HuH-7.5 (cell line): Measurements from ENCODE around the gene ARFRP1.

Source experiments
- DNase-seq: peaks from one replicate; pipeline ENCODE4 v3.0.0; 2011; ENCODE audit warnings: low spot score

Gene ARFRP1, protein sequence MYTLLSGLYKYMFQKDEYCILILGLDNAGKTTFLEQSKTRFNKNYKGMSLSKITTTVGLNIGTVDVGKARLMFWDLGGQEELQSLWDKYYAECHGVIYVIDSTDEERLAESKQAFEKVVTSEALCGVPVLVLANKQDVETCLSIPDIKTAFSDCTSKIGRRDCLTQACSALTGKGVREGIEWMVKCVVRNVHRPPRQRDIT

GRCh38 chr20:63707558-63708300 lies at the start of gene ARFRP1, which contains the start of gene ZGPAT:
Gene ARFRP1 (minus strand): TSS chr20:63707976. CDS start chr20:63707091, 885 bp downstream.
Gene ZGPAT (plus strand): TSS chr20:63708039. CDS start chr20:63708581, 542 bp downstream.
- peak; percentile 94 for DNase-seq

DNA sequence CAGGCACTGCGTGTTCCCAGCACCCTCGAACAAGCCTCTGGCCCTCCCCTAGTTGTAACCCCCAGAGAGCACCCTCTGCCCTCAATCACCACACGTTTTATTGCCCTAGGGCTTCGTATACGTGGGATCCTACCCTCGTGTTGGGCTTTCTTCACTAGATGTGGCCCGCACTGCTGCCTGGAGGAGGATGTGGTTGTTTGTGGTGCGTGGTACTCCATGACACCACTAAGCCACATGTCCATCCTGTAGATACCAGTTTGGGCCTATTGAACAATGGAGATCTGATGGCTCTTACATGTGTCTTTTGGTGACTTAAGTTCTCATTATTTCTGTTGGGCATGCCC lies 48.8 kb upstream of the ARFRP1 start:
- DNase-seq = no peak

DNA sequence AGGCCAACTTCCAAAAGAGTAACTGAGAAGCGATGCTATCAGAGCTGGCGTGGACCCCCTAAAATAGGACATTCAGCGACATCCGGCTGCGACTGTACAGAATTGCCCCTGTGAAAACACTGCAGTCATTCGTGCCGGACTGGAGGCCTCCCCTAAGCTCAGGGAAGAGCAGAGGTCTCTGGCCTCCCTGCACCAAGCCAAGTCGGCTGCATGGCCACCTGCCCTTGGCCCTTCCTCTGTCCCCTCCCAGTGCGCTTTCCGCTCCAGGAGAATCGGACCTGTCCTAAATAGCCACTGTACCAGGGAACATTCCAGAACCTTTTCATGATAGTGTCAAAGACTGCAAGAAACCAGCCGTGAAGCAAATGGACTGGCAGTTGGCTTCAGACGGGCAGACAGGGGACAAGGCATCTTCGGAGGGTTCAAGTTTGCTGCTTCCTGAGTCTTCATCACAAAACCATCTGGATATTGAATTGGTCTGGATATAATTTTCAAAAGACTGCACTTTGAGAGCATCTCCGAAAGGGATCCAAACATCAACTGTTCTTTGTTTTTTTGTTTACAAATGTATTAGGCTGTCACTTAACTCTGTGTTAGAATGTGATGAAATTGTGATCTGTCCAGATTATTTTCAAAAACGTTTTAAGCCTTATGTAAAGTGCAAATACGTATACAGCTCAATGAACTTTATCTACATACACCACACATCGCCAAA lies 48.3 kb upstream of the ARFRP1 start:
- no peak for DNase-seq

GRCh38 chr20:63754008-63754407 lies 46.2 kb upstream of the ARFRP1 start:
- DNase-seq = no peak

GRCh38 chr20:63753381-63753780 lies 45.6 kb upstream of the ARFRP1 start:
- no peak for DNase-seq

- DNase-seq = no peak
Observed at GRCh38 chr20:63752411-63753101, 44.8 kb upstream of the ARFRP1 start.

DNA sequence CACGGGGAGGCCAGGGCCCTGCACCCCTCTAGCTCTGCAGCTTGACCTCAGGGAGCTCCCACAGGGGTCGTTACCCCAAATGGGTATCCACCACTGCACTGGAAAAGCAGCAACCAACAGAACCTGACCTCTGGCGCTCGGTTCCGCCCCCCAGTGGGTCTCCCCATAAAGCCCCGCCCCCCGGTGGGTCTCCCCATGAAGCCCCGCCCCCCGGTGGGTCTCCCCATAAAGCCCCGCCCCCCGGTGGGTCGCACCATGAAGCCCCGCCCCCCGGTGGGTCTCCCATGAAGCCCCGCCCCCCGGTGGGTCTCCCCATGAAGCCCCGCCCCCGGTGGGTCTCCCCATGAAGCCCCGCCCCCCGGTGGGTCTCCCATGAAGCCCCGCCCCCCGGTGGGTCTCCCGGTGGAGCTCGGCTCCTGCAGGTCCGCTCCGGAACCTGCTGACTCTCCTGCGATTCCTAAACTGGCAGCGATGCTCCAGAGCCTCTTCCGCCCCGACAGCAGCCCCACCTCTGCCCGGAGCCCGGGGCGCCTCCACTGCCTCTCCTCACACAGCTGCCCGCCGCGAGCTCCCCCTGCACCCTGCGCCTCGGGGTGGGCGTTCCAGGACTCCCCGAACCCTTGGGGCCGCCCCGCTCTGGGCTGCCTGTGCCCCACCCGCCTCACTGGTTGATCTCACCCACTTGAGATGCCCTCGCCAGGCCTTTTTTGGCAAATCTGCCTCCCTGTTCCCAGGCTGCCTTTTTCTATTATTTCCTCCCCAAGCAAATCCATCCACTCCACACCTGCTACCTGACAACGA lies 43.9 kb upstream of the ARFRP1 start:
- no peak for DNase-seq

- no peak for DNase-seq
Observed at GRCh38 chr20:63750807-63751470, 43.2 kb upstream of the ARFRP1 start.

- DNase-seq = no peak
Observed at GRCh38 chr20:63749597-63750508, 42.1 kb upstream of the ARFRP1 start.

DNA sequence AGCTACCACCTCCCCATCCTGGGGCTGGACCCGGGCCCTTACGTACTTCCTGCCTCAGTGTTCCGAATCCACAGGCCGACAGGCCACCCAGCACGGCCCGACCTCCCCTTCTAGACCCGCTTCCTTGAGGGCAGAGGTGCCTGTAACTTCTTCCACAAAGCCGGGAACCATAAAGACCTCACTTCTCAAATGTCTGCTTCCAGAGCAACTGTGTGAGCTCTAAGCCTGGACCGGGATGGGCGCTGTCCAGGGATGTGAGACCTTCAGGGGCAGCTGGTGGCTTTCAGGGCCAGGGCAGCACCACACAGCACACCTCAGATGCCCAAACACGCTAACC lies 41.1 kb upstream of the ARFRP1 start:
- no peak for DNase-seq

- DNase-seq = peak; percentile 22
Observed at GRCh38 chr20:63748070-63748933, 40.5 kb upstream of the ARFRP1 start.

DNA sequence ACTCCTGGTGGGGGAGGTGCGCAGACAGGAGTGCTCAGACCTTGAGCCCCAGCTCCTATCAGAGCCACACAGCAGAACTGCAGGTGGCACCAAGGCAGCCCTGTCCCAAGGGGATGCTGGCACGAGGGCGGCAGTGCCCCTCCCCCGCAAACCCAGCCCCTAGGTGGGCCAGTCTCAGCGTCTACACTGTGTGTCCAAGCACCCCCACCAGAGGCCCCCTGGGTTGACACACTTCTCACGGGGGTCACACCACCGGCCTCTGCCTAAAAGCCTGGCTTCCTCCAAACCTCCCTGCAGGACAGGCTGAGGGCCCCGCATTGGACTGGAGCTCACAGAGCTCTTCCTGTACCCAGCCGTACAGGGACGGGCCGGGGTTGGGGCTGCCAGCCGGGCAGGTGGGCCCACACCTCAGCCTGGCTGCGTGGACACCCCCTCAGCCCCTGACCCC lies 39.9 kb upstream of the ARFRP1 start:
- DNase-seq = peak; percentile 29

GRCh38 chr20:63746751-63747315 lies 39.1 kb upstream of the ARFRP1 start:
- no peak for DNase-seq

- DNase-seq = peak; percentile 41
Observed at GRCh38 chr20:63745961-63746731, 38.4 kb upstream of the ARFRP1 start.

GRCh38 chr20:63745424-63745805 lies 37.6 kb upstream of the ARFRP1 start:
- DNase-seq = peak; percentile 28

DNA sequence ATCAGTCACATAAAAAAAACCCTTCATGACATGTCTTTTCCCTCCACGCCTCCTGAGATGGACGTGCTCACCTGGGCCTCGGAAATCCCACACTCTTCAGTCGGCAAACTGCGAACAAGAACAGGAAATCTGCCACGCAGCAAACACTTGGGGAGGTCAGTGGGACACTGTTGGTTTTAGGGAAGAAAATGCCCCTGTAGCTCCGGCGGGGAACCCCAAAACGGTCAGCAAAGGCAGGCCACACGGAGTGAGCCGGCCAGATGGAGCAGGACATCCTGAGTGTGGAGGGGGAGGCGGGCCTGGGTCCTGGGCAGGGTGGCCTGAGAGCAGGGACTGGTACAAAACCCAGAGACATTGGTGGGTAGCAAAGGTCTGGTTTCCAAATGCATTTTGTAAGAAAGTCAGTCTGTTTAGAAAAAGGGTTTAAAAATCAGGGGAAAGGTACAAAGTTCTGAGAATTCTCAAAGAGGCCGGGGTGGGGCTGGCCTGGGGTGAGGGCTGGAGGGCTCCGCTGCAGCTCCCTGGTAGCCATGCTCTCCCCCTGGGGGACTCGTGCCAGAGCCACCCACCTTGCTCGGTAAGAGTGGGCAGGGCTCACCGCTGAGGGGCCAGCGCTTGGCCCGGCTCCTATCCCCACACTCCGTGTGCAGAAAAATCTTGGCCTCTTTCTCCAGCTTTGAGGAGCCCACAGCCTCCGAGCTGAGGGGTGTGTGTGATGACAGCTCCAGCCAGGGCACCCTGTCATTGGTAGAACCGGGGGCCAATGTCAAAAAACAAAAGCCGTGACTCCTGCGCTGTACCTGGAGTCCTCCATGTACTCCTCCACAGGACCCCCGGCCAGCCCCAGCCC lies 37.0 kb upstream of the ARFRP1 start:
- peak; percentile 23 for DNase-seq

DNA sequence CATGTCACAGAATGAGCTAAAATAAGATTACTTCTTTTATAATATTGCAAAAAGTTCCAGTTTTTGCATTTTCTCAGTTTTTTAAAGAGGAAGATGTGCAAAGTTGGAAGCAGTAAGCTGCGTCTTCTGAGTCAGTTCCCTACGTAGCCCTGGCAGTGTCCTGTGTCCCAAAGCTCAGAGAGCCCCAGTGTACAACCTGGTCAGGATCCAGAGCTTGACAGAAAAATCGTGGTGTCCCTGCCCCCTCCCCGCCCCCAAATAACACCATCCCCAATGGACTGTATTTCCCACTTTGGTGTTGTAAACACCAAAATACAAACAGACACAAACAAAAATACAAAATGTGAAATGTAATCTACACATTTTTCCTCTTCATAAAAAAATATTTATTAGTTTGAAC lies 36.4 kb upstream of the ARFRP1 start:
- DNase-seq = peak; percentile 16
